HPDE6-E6E7 (cell line): ENCODE measurements around the gene TACC2.

Experiments
- DNase-seq: peaks from one replicate; pipeline ENCODE4 v3.0.0; 2011; ENCODE audit warnings: missing footprints; ENCODE audit errors: extremely low spot score

TACC2 gene

DNA sequence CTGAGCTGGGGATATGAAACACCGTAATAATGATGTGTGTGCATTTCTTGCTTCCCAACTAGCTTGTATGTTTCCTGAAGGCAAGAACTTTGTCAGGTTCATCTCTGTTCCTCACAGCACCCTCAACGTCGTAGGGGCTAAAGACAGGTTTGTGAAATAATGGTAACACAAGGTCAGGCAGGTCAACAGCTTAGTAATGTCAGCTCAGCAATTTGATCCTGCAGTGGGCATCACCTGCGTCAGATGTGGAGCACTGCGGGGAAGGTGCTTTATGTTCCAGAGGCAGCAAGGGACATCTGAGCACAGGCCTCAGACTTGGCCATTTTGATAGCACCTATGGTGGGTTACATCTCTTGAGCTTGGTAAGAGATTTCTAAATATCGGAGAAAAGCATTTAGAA is 230.4 kb downstream of the TACC2 start:
- DNase-seq, result no peak

DNA sequence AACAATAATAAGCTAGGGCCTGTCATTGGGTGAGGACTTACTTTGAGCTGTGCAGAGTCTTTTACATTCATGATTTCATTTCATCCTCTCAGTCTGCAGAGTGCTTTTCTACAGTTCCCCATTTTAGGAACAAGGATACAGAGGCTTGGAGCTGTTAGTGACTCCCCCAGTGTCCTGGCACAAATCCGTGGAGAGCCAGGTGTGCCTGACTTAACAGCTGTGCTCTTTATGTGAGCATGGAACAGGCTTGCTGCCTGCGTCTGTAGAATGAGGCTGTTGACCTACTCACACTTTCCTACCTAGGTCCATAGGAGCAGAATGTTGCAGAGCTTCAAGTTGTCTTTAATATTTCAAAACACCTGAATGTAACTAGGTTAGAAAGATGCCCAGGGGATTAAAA is 231.8 kb downstream of the TACC2 start:
- no peak for DNase-seq

DNA sequence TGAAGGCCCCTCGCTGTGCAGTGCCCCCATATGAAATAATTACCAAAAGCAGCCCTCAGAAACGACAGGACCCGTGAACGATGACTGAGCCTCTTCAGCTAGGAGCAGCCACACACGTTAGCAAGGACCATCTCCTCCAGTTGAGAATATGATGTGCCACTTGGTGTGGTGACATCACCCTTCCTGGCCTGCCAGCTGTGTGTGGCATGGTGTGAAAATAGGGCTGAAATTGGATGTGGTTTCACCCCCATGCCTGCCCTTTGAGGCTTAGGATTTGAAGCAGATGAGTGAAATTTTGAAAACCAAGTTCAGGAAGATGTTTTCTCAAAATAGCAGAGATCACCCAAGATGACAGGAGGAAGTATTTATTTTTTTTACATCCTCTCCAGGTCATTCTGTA is 233.0 kb downstream of the TACC2 start:
- no peak for DNase-seq

DNA sequence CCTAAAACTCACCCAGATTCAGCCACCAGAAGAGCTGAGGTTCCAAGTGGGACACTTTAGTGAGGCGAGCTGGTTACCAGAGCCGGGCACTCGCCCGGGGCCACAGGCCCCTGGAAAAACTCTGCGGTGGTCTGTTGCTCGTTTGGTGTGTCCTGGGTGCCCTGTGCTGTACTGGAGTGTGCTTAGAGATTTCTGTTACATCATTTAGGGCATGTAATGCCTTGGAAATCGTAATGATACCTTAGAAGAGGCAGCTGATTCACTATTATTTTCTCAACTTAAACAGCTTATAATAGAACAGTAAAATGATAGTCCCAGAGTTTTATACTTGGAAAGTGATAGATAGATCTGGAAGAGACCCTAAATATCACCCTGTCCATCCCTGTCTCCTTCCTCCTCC is 233.7 kb downstream of the TACC2 start:
- no peak for DNase-seq

DNA sequence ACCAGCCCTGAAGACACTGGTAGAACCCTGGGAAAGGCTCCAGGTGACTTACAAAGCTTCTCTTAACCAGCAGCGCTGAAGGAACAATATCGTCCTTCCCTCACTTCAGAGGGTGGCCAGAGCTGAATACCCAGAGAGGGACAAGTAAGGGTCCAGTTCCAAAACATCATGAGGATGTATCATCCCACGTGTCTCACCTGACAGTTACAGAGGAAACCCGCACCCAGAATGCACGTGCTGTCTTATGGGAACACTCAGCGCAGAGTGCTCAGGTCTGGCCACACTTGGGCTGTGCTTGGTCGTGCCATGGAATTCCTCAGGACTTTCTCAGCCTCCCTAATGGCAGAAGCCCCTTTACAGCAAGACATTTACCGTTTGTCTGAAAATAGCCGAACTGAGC is 235.2 kb downstream of the TACC2 start:
- DNase-seq, result no peak

DNA sequence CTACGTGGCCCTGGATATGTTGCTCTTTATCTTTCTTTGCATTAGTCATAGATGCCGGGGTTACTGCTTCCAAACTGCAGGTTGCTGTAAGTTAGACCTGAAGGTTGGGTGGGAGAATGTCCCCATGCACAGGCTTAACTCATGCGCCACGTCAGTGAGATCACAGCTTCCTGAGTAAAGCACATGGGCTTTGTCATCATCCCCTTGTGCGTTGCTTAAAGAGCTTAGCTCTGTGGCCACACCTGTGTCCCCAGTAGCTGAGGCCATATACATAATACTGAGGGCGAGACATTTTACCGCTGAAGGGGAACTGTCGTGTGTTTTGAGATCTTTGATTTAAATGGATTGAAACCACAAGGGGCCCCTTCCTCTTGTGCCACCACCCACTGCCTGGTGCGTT is 236.4 kb downstream of the TACC2 start:
- no peak for DNase-seq

DNA sequence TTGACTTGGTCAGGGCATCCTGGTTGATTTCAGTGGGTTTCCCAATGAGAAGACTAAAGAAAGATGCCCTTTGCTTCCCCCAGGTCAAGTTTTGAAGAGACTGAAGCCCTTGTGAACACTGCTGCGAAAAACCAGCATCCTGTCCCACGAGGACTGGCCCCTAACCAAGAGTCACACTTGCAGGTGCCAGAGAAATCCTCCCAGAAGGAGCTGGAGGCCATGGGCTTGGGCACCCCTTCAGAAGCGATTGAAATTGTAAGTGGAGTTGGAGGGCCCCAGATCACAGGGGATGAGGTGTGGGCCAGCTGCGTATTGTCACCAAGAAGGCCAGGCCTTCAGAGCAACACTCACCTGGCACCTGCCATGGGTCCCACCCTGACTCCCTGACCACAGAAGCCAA is 238.8 kb downstream of the TACC2 start:
- DNase-seq, result no peak

DNA sequence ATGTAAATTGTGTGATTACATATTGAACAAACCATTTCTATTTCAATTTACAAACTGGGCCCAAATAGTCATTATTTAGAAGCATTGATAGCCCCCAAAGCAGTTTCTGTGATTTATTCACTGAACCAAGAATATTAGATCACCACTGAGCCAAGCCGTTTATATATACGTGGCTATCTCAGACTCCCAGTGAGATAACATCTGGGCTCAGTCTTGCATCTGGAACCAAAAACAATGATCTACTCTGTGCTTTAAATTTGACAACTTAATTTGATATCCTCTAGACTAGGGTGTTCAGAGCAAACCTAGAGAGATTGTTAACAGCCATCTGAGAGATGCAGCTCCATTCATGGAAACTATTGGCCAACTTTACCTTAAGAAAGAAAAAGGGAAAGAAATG is 240.7 kb downstream of the TACC2 start:
- no peak for DNase-seq

DNA sequence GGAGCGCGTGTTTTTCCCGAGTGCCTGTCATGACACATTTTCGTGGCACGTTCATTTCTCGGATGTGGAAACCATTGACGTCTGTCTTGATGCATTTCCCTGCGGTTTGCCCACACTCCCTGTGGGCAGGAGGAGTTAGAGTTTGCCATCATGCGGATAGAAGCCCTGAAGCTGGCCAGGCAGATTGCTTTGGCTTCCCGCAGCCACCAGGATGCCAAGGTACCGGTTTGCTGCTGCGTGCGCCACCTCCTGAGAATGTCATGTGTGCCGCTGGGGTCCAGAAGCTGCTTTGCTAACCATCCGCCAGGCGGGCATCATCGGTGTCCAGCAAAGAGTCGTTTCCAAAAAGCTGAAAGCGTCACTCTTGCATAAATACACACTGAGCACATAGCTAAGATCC is 241.3 kb downstream of the TACC2 start:
- no peak for DNase-seq

DNA sequence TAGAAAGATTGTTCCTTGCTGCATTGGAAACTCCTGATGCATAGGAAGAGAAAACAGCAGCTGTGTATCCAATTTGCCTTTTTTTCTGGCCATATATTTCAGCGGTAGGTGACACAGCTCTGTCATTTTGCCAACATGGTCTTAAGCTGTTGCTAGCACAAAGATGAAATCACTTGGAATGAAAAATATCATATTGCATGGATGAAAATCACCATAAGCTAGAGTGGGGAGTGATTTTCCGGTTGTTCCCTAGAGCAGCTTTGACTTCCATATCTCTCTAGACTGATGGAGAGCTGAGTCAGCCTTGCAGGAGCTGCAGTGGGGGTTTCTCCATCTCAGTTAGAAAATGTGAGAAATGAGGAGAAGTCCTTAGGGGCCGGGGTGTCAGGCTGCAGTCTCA is 243.8 kb downstream of the TACC2 start:
- DNase-seq, result no peak

DNA sequence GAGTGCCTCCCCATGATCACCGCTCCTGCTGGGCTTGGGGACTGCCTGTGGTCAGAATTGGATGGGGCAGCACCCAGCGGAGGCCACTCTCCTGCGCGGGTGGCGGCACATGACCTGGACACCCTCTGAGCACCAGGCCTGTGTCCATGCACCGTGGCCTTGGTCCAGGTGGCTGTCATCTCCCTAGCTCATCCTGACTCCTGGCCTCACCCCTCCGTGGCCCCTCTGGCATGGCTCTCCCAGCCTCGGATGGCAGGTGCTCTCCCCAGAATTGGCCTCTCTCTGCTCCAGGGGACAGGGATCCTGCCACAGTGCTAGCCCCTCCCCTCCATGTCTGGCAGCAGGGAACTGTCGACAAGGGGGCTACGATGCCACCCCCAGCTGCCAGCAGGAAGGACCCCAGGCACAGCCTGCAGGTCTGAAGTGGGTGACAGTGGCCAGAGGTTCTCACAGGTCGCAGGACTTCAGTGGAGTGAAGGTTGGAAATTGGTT is 244.9 kb downstream of the TACC2 start:
- no peak for DNase-seq

DNA sequence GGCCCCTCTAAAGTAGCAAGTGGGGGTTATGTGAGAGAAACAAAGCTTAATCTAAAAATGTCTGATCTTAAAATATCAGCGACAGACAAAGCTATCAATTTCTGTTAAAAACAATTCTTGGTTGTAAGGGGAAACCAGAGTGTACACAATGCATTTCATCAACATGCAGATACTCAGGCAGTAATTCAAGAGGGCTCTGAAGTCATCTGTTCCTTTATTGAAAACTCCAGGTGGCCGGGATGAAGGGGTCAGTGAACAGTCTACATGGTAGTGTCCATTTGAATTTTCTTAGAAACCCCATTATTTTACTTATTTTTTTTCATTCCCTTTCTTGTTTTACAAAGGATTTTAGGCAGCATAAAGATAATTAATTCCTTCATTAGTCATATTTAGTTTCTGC is 245.5 kb downstream of the TACC2 start:
- no peak for DNase-seq

DNA sequence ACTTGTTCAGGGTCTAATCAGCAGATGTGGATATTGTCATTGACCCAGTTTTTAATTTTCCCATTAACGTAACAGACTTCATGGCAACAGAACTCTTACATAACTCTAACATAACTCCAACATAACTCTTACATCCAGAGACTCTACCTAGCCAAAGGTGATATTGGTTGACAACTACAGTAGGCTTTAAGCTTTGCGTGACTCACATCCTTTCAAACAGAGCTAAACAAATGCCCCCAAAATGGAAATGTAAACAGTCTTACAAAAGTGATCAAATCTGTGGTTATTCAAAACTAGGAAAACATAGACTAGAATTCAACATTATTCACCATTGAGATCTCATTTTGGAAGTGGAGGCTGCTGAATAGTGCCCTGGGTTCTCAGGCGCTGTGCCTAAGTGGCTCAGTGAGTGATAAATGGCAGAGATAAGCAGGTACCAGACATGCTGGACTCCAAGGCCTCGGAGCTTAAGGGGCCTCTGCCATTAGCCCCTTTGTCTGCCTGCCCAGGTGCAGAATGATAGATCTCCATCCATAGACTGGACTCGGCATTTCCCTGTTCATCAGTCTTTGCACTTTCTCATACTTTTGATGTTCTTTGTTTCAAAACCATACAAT is 247.8 kb downstream of the TACC2 start:
- no peak for DNase-seq

DNA sequence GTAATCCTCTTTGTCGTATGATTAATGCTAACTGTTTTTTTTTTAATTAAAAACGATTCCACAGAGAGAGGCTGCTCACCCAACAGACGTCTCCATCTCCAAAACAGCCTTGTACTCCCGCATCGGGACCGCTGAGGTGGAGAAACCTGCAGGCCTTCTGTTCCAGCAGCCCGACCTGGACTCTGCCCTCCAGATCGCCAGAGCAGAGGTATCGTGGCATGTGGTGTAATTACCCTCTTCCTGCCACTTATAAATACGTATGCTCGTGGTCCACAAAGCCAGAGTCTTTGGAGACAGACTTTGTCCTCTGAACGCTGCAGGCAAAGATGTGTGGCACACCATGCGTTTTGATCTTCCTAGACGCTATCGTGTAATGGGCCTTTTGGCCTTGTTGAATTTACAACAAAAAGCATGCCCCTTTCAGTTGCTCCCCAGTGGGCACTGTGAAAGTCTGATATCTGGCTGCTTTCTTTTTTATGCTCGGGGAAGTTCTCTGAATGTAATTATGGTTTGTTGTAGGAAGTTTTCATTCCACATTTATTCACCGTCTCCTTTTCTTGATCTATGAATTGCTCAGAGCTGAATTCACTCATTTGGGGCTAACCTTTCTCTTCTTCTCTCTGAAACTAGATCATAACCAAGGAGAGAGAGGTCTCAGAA is 248.5 kb downstream of the TACC2 start:
- DNase-seq, result no peak

DNA sequence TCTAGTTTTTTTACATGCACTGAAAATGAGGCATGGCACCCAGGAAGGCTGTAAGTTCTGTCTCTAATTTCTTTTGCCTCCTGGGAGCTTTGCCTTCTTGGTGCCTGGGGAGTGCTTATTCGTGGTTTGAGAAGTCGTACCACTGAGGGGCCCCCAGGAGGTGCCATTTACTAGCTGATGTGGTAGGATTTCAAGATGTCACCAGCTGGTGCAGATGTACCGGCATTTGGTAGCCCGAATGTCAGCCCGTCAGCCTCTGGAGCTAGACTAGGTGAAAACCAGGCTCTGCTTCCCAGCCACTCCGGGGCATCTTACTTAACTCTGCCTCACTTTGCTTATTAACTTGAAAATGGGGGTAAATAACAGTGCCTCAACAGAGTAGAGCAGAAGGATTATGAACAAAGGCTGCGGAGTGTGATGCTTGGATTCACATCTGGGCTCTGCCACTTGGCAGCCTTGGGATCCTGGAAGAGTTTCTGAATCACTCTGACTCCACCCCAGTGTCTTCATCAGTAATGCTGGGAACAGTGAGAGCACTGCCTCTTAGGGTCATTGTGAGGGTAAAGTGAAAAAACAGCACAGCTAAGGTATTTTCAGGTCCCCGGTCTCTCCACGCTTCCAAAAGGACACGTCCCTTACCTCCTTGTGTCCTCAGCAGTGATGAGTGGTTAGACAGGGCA is 250.8 kb downstream of the TACC2 start:
- DNase-seq, result no peak

DNA sequence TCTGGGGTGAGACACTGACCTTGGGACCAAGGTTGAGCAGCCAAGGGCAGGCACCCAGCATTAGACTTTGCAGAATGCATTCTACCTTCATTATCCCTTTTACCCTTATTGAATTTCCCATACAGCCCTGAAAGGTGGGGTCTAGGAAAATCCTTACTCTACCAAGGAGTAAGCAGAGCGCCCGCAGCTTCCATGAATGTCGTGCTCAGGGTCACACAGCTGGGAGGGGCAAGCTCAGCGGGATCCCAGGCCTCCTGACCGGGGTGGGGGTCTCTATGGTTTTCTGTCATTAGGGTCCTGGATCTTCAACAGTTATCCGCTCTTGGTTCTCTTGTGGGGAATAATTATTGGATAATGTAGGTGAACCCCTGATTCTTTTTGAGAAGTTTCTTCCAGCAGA is 251.4 kb downstream of the TACC2 start:
- DNase-seq, result no peak

DNA sequence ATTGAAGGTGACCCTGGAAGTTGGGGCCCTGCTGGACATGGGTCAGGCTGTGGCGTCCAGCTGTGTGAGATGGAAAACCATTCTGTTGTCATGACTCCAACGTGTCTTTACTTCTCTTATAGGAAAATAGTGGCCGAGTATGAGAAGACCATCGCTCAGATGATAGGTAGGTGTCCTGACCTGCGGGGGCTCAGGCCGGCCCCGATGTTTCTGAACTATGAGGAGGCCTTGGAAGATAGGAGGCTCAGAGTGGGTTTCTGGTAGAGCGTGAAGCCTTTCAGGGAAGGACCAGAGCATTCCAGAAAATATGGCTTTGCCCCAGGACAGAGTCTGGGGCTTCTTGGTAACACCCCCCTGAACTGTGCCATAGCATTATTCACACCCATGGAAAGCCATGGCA is 252.9 kb downstream of the TACC2 start:
- no peak for DNase-seq

DNA sequence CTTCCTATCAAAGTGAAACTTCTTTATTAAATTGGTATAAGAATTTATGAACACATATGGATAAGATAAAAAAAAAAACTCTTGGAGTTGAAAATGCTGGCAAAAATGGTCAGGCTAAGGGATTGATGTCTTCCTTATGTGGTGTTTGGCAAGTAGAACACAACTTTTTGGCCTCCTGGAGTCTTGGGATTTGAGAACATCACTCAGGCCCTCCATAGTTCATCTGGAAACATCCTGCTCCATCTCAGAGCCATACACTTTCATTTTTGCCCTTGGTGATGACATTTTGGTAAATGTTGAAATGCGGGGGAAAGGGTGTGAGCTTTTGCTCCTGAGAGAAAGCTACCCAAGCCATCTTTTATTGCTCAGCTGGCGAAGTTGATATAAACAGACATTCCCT is 254.6 kb downstream of the TACC2 start:
- no peak for DNase-seq

DNA sequence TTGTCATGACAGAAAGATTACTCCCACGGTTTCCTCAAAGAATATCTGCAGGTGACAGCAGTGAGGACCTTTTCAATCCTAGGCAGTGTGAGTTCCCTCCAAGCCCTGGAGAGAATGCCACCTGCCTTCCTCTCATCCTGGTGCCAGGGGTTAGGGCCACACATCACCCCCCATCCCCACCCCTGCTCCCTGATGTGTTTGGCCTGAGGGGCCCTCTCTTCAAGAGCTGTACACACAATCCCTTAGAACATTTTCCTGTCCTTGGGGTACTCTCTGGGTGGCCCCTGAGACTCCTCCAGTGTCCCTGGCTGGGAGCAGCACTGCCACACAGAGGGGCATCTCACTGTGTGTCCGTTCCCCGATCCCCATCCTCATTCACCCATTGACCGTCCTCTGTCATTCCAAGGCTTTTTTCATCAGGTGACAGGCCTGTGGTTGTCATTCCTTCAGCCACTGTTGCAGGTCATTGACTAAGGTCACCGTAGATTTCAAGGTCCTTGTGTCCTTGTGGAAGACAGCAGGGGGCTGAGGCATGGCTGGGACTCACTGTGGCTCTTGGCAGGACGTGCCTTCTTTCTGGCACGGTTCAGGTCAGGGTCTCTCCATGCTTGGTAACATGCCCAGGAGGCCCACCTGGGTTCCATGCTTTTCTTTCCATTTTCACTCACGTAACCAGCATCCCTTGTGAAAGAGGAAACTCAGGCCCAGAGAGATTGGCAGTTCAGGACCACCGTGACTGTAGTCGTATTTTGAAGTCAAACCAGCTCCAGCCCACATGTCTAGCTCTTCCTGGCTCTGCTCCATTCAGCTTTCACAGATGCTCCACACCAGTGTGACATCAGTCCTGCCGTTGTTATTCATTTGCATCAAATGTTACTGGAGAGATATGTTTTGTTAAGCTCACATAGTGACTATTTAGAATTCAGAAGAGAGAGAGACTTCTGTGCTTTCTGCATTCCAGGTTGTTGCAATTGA is 255.3 kb downstream of the TACC2 start:
- DNase-seq, result no peak

DNA sequence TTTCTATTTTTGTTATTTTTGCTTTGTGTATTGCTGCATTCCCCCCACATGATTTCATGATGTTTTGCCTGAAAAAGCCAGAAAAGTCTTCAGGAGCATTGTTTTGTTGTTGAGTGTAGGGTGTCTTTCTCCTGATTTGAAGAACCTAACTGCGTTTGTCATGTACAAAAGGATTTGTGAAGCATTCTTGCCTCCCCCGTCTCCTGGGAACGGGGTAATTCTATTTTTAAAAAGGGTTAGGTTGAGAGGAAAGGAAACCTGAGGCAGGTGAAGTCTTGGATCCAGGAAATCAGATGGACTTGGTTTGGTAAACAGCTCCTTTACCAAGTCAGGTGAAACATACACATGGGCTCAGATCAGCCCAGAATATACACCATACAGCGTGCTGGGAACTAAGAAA is 256.2 kb downstream of the TACC2 start:
- DNase-seq, result no peak

DNA sequence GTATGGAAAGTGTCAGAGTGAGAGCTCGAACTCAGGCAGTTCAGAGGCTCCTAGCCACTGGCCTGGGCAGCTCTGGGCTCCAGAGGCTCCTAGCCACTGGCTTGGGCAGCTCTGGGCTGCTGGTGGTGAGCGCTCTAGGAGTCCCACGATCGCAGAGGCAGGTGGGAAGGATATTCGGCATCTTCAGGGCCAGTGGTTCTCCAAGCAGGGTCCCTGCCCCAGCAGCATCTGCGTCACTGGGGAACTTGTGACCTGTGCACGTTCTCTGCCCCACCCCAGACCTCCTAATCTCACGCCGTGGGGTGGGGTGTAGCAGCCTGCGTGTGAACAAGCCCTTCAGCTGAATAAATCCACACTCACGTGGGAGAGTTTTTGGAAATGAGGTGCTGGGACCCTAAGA is 256.9 kb downstream of the TACC2 start:
- DNase-seq, result no peak
